ENCODE results near the gene DIPK1A. TPM values are rescaled to one million over a fixed set of nuclear protein-coding genes. Genes with fewer than 3 reads are reported as not detected.

The DIPK1A gene
- 10 to 100 TPM; 13.1 to 14.4 TPM for total RNA-seq

DNA sequence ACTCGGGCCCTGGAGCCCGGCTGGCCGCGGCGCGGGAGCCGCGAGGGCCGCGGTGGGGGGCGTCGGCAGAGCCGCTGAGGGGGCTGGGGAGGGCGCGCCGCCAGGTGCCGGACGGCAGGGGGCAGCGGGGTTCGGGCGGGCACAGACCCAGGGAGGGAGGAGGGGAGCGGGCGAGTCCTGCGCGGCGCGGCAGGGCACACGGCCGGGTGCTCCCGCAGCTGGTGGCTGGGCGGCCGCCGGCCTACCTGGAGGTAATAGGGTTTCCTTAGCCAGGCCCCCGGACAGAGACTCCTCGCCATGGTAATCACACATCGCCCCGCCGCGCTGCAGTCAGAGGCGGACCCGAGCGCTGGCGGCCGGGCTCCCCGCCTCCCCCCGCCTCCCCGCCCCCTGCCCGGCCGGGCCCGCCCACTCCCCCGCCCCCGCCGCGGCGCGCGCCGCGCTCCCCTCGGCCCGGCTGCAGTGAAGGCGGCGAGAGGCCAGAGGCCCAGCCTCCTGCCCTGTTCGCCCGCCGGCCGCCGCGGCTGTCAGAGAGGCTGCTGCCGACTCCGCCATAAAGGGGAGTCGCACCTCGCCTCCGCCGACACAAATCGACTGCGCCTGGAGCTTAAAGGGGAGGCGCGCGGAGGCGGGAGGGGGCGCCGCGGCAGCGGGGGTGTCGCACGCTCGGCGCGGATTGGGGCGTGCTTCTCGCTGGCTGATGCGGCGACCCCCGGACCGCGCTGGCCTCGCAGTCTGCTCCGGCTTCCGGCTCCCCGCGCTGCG, at the start of gene DIPK1A:
DIPK1A (minus strand) TSS at position 332 of the 765 bp plus-strand sequence; CDS start at position 299, 33 bp downstream.
- DNase-seq (peak; percentile 87), ATAC-seq (peak; percentile 62)
- Mint-ChIP-seq H3K27me3 (ENCODE audit: low read depth) (no peaks in the 10 kb centered on the region), H3K27ac (peak within 1 kb of the TSS; percentile 96), H3K4me3 (peak within 1 kb of the TSS; percentile 92), H3K9me3 (ENCODE audit: insufficient read depth) (no peaks in the 10 kb centered on the region), H3K36me3 (ENCODE audit: low read depth) (peaks cover 10% of the 10 kb centered on the region), H3K4me1 (ENCODE audit: low read depth) (peaks cover 30% of the 10 kb centered on the region)
- POLR2A ChIA-PET: interaction anchor here (0.7 to 3.9 kb wide), 29 partner anchors 9 to 476 kb away, joined by 3 to 64 read pairs (median 7); partner anchors contain the start of genes DR1, MTF2 and RPL5
- CTCF ChIA-PET: interaction anchor here (0.6 to 21.8 kb wide), 26 partner anchors 10 to 212 kb away, joined by 3 to 623 read pairs (median 6); partner anchors contain the start of genes MTF2 and RPL5

DNA sequence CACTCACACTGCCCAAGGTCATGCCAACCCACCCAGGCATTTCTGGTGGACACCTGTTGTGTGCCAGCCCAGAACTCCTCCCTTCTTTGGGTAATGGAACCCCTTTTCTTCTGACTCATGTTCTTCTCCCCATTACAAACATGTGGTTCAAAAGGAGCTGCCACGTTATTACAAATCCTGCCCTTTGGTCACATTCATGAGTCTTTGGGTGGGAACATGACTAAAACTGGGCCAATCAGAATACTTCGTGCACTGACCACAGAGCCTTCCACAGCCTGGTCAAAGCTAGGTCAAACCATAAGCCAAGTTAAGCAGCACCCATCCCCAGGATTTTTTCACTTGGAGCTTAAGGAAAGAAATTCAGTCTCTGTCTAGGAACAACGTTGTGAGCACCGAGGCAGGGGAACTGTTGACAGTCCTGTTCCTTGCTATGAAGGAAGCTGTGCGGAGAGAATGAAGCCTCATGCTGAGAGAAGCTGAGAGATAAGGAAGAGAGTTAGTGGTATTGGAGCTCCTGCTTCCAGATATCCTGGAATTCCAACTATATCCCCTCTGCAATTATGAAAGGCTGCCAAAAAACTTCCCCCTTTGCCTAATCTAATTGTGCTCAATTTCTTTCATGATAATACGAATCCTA, 46.8 kb upstream of the DIPK1A start:
- POLR2A ChIA-PET: no interaction called here
- H3K9me3 Mint-ChIP-seq (ENCODE audit: insufficient read depth): no peaks in the 10 kb centered on the region
- H3K27ac Mint-ChIP-seq: no peak overlapping the region
- DNase-seq (no peak), ATAC-seq (no peak)
- H3K4me3 Mint-ChIP-seq: no peak overlapping the region
- H3K36me3 Mint-ChIP-seq (ENCODE audit: low read depth): no peaks in the 10 kb centered on the region
- CTCF ChIA-PET: interaction anchor here (0.8 to 2.6 kb wide), 7 partner anchors 13 to 149 kb away, joined by 3 to 13 read pairs (median 4); partner anchors contain the start of gene DIPK1A
- no peaks in the 10 kb centered on the region for H3K4me1 Mint-ChIP-seq (ENCODE audit: low read depth)
- peaks cover 21% of the 10 kb centered on the region for H3K27me3 Mint-ChIP-seq (ENCODE audit: low read depth)

DNA sequence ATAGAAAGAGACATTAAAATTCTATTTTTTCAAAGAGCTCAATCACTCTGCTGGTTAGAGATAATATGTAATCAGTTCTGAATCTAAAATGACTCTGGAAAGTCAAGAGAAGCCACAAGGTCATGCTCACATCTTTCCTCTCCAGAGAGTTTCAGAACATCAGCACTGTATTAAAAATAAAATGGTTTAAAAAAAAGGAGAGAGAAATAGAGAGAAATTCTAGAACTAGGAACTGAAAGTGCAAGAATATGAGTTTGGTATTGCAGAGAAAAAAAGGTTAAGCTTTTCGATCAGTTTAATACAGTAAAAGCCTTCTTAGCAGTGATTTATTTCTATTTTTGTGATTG, 44.0 kb upstream of the DIPK1A start:
- CTCF ChIA-PET: interaction anchor here (0.8 to 3.5 kb wide), 6 partner anchors 12 to 256 kb away, joined by 3 to 31 read pairs (median 7); no protein-coding TSS in a partner anchor
- POLR2A ChIA-PET: no interaction called here

DNA sequence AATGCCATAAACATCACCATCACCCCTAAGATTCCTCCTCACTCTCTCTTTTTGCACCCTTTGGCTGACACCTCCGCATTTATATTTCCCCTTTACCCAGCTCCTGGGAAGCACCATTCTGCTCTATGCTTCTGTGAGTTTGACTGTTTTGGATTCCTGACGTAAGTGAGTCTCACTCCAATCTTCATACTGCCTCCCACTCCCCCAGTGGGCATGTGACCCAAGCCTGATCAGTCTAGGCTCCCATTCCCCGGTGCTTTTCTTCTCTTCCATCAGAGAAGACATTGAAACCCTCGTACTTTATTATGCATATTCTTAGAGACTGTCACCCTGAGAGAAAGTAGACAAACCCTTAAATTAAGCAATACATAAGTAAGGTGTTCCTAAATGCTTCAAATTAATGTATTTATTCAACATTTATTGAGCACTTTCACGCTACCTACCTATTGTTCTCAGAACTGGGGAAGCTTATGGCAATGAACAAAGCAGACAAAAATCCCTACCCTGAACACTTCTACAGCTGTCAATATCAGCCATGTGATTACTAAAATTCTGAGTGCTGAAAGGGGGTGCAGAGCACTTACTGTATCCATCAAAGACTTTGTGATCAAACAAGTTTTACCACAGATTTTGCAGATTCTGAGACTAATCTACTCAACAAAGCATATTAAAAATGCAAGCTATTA, 43.4 kb upstream of the DIPK1A start:
- Mint-ChIP-seq H3K4me3 (no peak overlapping the region), H3K9me3 (ENCODE audit: insufficient read depth) (no peaks in the 10 kb centered on the region), H3K4me1 (ENCODE audit: low read depth) (no peaks in the 10 kb centered on the region), H3K27me3 (ENCODE audit: low read depth) (peaks cover 33% of the 10 kb centered on the region), H3K27ac (no peak overlapping the region), H3K36me3 (ENCODE audit: low read depth) (no peaks in the 10 kb centered on the region)
- ChIA-PET CTCF (interaction anchor here (1.2 to 3.5 kb wide), 5 partner anchors 11 to 146 kb away, joined by 4 to 31 read pairs (median 9); no protein-coding TSS in a partner anchor), POLR2A (no interaction called here)
- no peak for DNase-seq
- ATAC-seq: no peak

More for the DNA sequence above, 44.0 kb upstream of the DIPK1A start:
- Mint-ChIP-seq H3K27me3 (ENCODE audit: low read depth) (peaks cover 33% of the 10 kb centered on the region), H3K4me3 (no peak overlapping the region), H3K36me3 (ENCODE audit: low read depth) (no peaks in the 10 kb centered on the region), H3K27ac (no peak overlapping the region), H3K4me1 (ENCODE audit: low read depth) (no peaks in the 10 kb centered on the region), H3K9me3 (ENCODE audit: insufficient read depth) (no peaks in the 10 kb centered on the region)
- no peak for ATAC-seq
- no peak for DNase-seq

DNA sequence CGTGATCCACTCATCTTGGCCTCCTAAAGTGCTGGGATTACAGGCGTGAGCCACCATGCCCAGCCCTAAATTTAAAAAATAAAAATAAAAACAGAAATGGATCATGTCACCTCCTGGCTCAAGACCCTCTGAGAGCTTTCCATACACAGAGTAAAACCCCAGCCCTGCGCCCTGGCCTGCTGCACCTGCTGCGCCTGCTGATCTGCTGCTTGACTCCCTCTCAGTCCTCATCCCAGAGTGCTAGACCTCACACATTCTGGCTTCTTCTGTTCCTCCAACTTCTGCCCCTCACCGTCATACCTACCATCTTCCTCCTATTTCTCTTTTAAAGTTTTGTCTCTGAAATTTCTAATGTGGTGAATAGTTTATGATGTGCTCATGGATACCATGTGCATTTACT, 42.7 kb upstream of the DIPK1A start:
- Mint-ChIP-seq H3K9me3 (ENCODE audit: insufficient read depth) (no peaks in the 10 kb centered on the region), H3K36me3 (ENCODE audit: low read depth) (no peaks in the 10 kb centered on the region), H3K27me3 (ENCODE audit: low read depth) (peaks cover 33% of the 10 kb centered on the region), H3K4me1 (ENCODE audit: low read depth) (no peaks in the 10 kb centered on the region), H3K27ac (no peak overlapping the region), H3K4me3 (no peak overlapping the region)
- no peak for ATAC-seq
- DNase-seq: no peak
- ChIA-PET POLR2A (no interaction called here), CTCF (interaction anchor here (1.1 to 3.5 kb wide), 6 partner anchors 10 to 146 kb away, joined by 4 to 31 read pairs (median 7); no protein-coding TSS in a partner anchor)

DNA sequence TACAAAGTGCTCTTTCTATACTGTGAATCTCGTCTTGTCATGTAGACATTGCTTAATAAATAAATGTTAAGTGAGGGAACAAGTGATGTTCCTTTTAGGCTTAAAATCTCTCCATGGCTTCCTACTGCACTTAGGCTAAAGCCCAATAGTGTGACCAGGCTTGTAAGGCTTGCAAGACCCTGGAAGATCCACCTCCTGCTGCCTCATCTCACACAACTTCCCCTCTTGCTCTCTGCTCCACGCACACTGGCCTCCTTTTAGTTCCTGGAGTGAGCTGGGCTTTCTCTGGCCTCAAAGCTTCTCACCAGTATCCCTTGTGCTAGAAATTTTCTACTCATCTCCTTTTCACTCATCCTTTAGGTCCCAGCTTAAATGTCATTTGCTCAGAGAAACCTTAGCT, 41.5 kb upstream of the DIPK1A start:
- no peak overlapping the region for H3K27ac Mint-ChIP-seq
- H3K4me1 Mint-ChIP-seq (ENCODE audit: low read depth): no peaks in the 10 kb centered on the region
- H3K9me3 Mint-ChIP-seq (ENCODE audit: insufficient read depth): no peaks in the 10 kb centered on the region
- peaks cover 33% of the 10 kb centered on the region for H3K27me3 Mint-ChIP-seq (ENCODE audit: low read depth)
- no peaks in the 10 kb centered on the region for H3K36me3 Mint-ChIP-seq (ENCODE audit: low read depth)
- H3K4me3 Mint-ChIP-seq: no peak overlapping the region
- ATAC-seq: no peak
- ChIA-PET POLR2A (no interaction called here), CTCF (interaction anchor here (0.9 to 3.5 kb wide), 6 partner anchors 9 to 236 kb away, joined by 3 to 31 read pairs (median 4); no protein-coding TSS in a partner anchor)
- DNase-seq: no peak

DNA sequence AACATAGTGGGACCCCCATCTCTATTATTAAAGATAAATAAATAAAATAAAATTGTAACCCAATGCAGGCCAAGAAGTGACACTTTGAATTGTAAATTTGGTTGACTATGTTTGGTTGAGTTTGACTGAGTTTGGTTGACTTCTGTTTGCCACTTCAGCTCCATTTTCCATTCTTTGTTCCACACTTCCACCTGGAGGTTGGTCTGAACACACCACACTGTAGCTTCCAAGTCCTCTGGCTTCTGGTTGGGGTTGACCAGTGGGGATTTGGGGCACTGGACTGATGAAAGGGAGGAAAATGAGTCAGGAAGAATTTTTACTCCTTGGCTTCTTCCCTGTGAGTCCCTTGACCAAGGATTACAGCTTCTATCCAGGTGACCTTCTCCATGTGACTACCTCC, 40.6 kb upstream of the DIPK1A start:
- ChIA-PET POLR2A (interaction anchor here (1.4 kb wide), 1 partner anchor 11 kb away, joined by 4 read pairs; no protein-coding TSS in a partner anchor), CTCF (interaction anchor here (1.3 to 2.4 kb wide), 9 partner anchors 19 to 148 kb away, joined by 3 to 14 read pairs (median 6); no protein-coding TSS in a partner anchor)
- Mint-ChIP-seq H3K36me3 (ENCODE audit: low read depth) (no peaks in the 10 kb centered on the region), H3K4me3 (no peak overlapping the region), H3K27ac (no peak overlapping the region), H3K27me3 (ENCODE audit: low read depth) (peaks cover 29% of the 10 kb centered on the region), H3K9me3 (ENCODE audit: insufficient read depth) (no peaks in the 10 kb centered on the region), H3K4me1 (ENCODE audit: low read depth) (no peaks in the 10 kb centered on the region)
- no peak for DNase-seq
- ATAC-seq: no peak

DNA sequence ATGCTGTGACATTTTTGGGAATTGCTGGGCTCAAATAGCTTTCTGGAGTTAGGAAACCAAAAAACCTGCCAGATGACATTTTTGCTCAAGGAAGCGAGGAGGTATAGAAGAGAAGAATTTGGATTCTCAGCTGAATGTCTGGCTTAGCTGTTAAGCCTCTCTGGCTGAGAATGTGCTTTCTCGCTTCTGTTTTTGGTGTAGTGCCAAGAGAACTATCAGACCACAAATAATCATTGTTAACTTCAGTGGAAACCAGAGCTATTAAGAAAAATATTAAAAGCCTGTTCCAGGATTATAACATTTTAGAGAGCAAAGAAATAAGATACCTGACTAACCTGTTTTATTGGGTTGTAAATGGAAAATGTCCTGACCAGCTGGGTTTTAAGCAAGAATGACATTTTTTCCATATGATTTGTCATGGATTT, 39.5 kb upstream of the DIPK1A start:
- H3K9me3 Mint-ChIP-seq (ENCODE audit: insufficient read depth): no peaks in the 10 kb centered on the region
- no peaks in the 10 kb centered on the region for H3K4me1 Mint-ChIP-seq (ENCODE audit: low read depth)
- DNase-seq: no peak
- H3K27ac Mint-ChIP-seq: no peak overlapping the region
- CTCF ChIA-PET: interaction anchor here (0.9 to 2.4 kb wide), 16 partner anchors 13 to 169 kb away, joined by 3 to 14 read pairs (median 4); partner anchors contain the start of genes MTF2 and RPL5
- no peaks in the 10 kb centered on the region for H3K36me3 Mint-ChIP-seq (ENCODE audit: low read depth)
- no peak overlapping the region for H3K4me3 Mint-ChIP-seq
- no peak for ATAC-seq
- H3K27me3 Mint-ChIP-seq (ENCODE audit: low read depth): peaks cover 29% of the 10 kb centered on the region
- POLR2A ChIA-PET: interaction anchor here (0.6 to 1.4 kb wide), 2 partner anchors 13 to 141 kb away, joined by 3 to 4 read pairs; no protein-coding TSS in a partner anchor

DNA sequence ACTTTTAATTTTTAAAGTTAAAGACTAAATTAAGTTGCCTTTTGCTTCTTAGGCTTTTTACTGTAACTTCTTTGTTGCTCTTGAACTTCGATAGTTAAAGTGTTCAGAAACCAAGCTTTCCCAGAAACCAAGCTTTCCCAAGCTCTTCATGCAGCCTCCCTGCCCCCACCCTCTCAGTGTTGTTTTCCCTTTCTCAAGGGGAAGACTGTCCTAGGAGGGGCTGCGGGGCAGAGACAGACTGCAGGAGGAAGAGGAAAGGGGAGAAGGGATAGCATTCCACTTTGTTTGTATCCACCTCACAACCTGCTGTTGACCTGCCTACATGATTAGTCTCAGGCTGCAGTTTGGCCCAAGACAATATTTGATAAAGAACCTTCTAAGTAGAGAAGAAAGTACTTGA, 39.0 kb upstream of the DIPK1A start:
- no peaks in the 10 kb centered on the region for H3K9me3 Mint-ChIP-seq (ENCODE audit: insufficient read depth)
- POLR2A ChIA-PET: no interaction called here
- H3K27me3 Mint-ChIP-seq (ENCODE audit: low read depth): peaks cover 27% of the 10 kb centered on the region
- H3K36me3 Mint-ChIP-seq (ENCODE audit: low read depth): no peaks in the 10 kb centered on the region
- DNase-seq: no peak
- peaks cover 2% of the 10 kb centered on the region for H3K4me1 Mint-ChIP-seq (ENCODE audit: low read depth)
- H3K4me3 Mint-ChIP-seq: no peak overlapping the region
- ATAC-seq: no peak
- no peak overlapping the region for H3K27ac Mint-ChIP-seq
- CTCF ChIA-PET: interaction anchor here (0.9 to 2.4 kb wide), 14 partner anchors 13 to 168 kb away, joined by 3 to 14 read pairs (median 4); partner anchors contain the start of genes MTF2 and RPL5

DNA sequence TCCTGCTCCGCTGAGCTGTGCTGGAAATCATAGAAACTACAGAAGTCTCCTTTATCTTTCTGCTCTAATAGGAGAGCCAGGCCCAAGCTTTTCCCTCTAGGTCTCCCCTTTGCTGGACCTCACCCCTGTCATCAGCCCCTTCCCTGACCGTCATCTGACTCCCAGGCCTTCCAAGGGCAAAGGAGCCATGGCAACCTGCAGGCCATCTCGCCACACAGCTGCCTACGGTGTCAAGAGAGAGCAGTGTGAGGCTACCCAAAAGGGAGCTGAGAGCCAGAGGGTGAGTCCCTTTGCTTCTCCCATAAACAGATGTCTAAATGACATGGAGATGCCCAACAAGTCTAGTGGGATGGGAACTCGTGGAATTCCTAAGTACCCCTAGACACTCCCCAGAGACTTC, 37.6 kb upstream of the DIPK1A start:
- ChIA-PET POLR2A (interaction anchor here (0.9 kb wide), 1 partner anchor 37 kb away, joined by 3 read pairs; no protein-coding TSS in a partner anchor), CTCF (interaction anchor here (0.7 to 1.0 kb wide), 2 partner anchors 20 to 30 kb away, joined by 3 to 4 read pairs; no protein-coding TSS in a partner anchor)
- Mint-ChIP-seq H3K9me3 (ENCODE audit: insufficient read depth) (no peaks in the 10 kb centered on the region), H3K27ac (no peak overlapping the region), H3K36me3 (ENCODE audit: low read depth) (no peaks in the 10 kb centered on the region), H3K4me1 (ENCODE audit: low read depth) (peaks cover 17% of the 10 kb centered on the region), H3K4me3 (no peak overlapping the region), H3K27me3 (ENCODE audit: low read depth) (peaks cover 14% of the 10 kb centered on the region)
- no peak for DNase-seq
- ATAC-seq: no peak

All from activated CD8-positive, alpha-beta T cell treated with anti-CD3 and anti-CD28 coated beads, Interleukin-2, amount 10 ng/mL, durations not matched to agents 7 days and 5 days (primary cell).